Gastroesophageal sphincter (tissue), 4 donors: ENCODE measurements around the gene CRB3. TPM values are rescaled to one million over a fixed set of nuclear protein-coding genes. Genes with fewer than 3 reads are reported as not detected.

Source experiments
- ATAC-seq: fragments of 150-250 bp; one replicate; pipeline ENCODE4 v1.9.1; 2016; ENCODE audit warnings: mild to moderate bottlenecking, moderate library complexity
- H3K27ac ChIP-seq, 4 donors: fragments of 200-600 bp; sonication (generic) in 3 of 4; 1 replicate in 3 of 4; 2 replicates in 1 of 4; pipeline ENCODE4 v1.5.1; 2016 to 2019
- H3K27me3 ChIP-seq: fragments of 200-600 bp; sonication (generic); one replicate; pipeline ENCODE4 v1.5.1; 2019
- H3K36me3 ChIP-seq, 2 donors: fragments of 200-600 bp; sonication (generic); one replicate each; pipeline ENCODE4 v1.5.1; 2019; ENCODE audit warnings: control low read depth in 1 of 2
- H3K4me1 ChIP-seq, 3 donors: fragments of 200-600 bp; sonication (generic); 1 replicate in 2 of 3; 2 replicates in 1 of 3; pipeline ENCODE4 v1.5.1; 2016 to 2019; ENCODE audit warnings: control low read depth in 2 of 3
- H3K4me3 ChIP-seq, 2 donors: fragments of 200-600 bp; sonication (generic); one replicate each; pipeline ENCODE4 v1.5.1; 2019; ENCODE audit warnings: mild to moderate bottlenecking in 1 of 2, moderate library complexity in 1 of 2
- H3K9me3 ChIP-seq, 3 donors: fragments of 200-600 bp; sonication (generic); one replicate each; pipeline ENCODE4 v1.5.1; 2017 to 2019; ENCODE audit warnings: control low read depth in 2 of 3
- CTCF ChIP-seq, 4 experiments: fragments of 200-600 bp in 2 of 4; fragments of 450-650 bp in 2 of 4; sonication (generic) in 1 of 4; IDR thresholded peaks; one replicate each; pipeline ENCODE4 v1.5.1; 2017 to 2019; ENCODE audit warnings: antibody characterized with exemption in 4 of 4, mild to moderate bottlenecking in 2 of 4, moderate library complexity in 2 of 4
- EP300 ChIP-seq: sonication (generic); formaldehyde crosslinking; IDR thresholded peaks from one replicate; pipeline ENCODE4 v1.6.1; 2017; ENCODE audit warnings: antibody characterized with exemption, mild to moderate bottlenecking
- POLR2A ChIP-seq, 2 donors: fragments of 450-650 bp; IDR thresholded peaks; one replicate each; pipeline ENCODE4 v1.6.1; 2017; ENCODE audit warnings: antibody characterized with exemption in 2 of 2, mild to moderate bottlenecking in 2 of 2, moderate library complexity in 1 of 2
- POLR2AphosphoS5 ChIP-seq: sonication (generic); formaldehyde crosslinking; IDR thresholded peaks from one replicate; pipeline ENCODE4 v1.6.1; 2017; ENCODE audit warnings: antibody characterized with exemption
- WGBS, 2 donors: methylation state at CpG; one replicate each; pipeline ENCODE4 v1.1.5; 2018; ENCODE audit warnings: low coverage in 1 of 2; 5-methylcytosine and 5-hydroxymethylcytosine counted together
- total RNA-seq, 4 donors: library from RNA; depleted of rRNA; stranded (reverse); fragments of >200 nt; gene quantifications; one replicate each; pipeline ENCODE4 v1.1.0, GENCODE V29; 2016

CRB3 gene
- total RNA-seq, 4 donors from 2014 or later = 0.85 to 6.2 (median 1.6) TPM; not detected in 1

GRCh38 chr19:6460099-6460884 is 3.8 kb upstream of the CRB3 start:
- ATAC-seq = peak; percentile 95
- H3K9me3 ChIP-seq = no peaks in the 10 kb centered on the region
- peaks cover 27% of the 10 kb centered on the region for H3K27me3 ChIP-seq
- peaks cover 0 to 32% (median 10%) of the 10 kb centered on the region in 3 donors for H3K4me1 ChIP-seq
- H3K4me3 ChIP-seq = peak overlapping the region; percentile 54 to 94
- peaks cover 0 to 22% of the 10 kb centered on the region in 2 donors for H3K36me3 ChIP-seq
- peak overlapping the region; percentile 75 to 94 (median 91) for H3K27ac ChIP-seq
- WGBS, 2 donors = 0 to 1% methylated on average over 3 to 14 of the region's 57 CpGs
- TF ChIP-seq EP300 = no peak
- TF ChIP-seq POLR2A (IDR thresholded peaks at IDR 0.05) = no peak
- TF ChIP-seq CTCF (IDR thresholded peaks at IDR 0.05) = peak in 3 of 4 experiments; percentile 71 to 74 (median 73)
- peak; percentile 40 for TF ChIP-seq POLR2AphosphoS5

GRCh38 chr19:6465006-6465405 is 935 bp downstream of the CRB3 start:
- Histone ChIP-seq H3K27ac (no peak overlapping the region), H3K4me1 (peaks cover 0 to 8% (median 4%) of the 10 kb centered on the region in 3 donors), H3K27me3 (peaks cover 28% of the 10 kb centered on the region), H3K36me3 (no peaks in the 10 kb centered on the region), H3K4me3 (no peak overlapping the region), H3K9me3 (no peaks in the 10 kb centered on the region)
- TF ChIP-seq EP300 (no peak), CTCF (IDR thresholded peaks at IDR 0.05) (no peak), POLR2A (IDR thresholded peaks at IDR 0.05) (no peak), POLR2AphosphoS5 (no peak)
- no peak for ATAC-seq
- 24 to 51% methylated on average over 2 to 4 of the region's 9 CpGs for WGBS, 2 donors

GRCh38 chr19:6465663-6466062 is 1.6 kb downstream of the CRB3 start:
- ATAC-seq = no peak
- Histone ChIP-seq H3K4me3 (no peak overlapping the region), H3K36me3 (no peaks in the 10 kb centered on the region), H3K27me3 (peaks cover 28% of the 10 kb centered on the region), H3K27ac (no peak overlapping the region), H3K4me1 (peaks cover 0 to 8% (median 4%) of the 10 kb centered on the region in 3 donors), H3K9me3 (no peaks in the 10 kb centered on the region)
- WGBS, 2 donors = 86 to 100% methylated on average over 6 to 7 of the region's 8 CpGs
- TF ChIP-seq CTCF (IDR thresholded peaks at IDR 0.05) (no peak), POLR2A (IDR thresholded peaks at IDR 0.05) (no peak), POLR2AphosphoS5 (no peak), EP300 (no peak)

GRCh38 chr19:6466526-6467248 is 2.6 kb downstream of the CRB3 start:
- no peaks in the 10 kb centered on the region for H3K9me3 ChIP-seq
- WGBS, 2 donors = 40% methylated on average over 3 of the region's 21 CpGs; no CpG with 5 or more reads in 1 of the 2 donors
- TF ChIP-seq POLR2AphosphoS5 = no peak
- TF ChIP-seq EP300 = no peak
- TF ChIP-seq CTCF (IDR thresholded peaks at IDR 0.05) = no peak
- TF ChIP-seq POLR2A (IDR thresholded peaks at IDR 0.05) = no peak
- peaks cover 0 to 8% (median 4%) of the 10 kb centered on the region in 3 donors for H3K4me1 ChIP-seq
- H3K27ac ChIP-seq = no peak overlapping the region
- H3K36me3 ChIP-seq = no peaks in the 10 kb centered on the region
- no peak overlapping the region for H3K4me3 ChIP-seq
- peaks cover 28% of the 10 kb centered on the region for H3K27me3 ChIP-seq
- no peak for ATAC-seq
